ENCODE data around the gene FRY. TPM values are rescaled to one million over a fixed set of nuclear protein-coding genes. Genes with fewer than 3 reads are reported as not detected.
"Not testable (repeated sequence)": the region's sequence is repeated elsewhere in the genome, so short reads cannot be mapped to it uniquely, and the experiment has no call there.

The FRY gene
- total and polyA plus RNA-seq, 8 donors, result 5.6 to 27.9 (median 21.1) TPM

DNA sequence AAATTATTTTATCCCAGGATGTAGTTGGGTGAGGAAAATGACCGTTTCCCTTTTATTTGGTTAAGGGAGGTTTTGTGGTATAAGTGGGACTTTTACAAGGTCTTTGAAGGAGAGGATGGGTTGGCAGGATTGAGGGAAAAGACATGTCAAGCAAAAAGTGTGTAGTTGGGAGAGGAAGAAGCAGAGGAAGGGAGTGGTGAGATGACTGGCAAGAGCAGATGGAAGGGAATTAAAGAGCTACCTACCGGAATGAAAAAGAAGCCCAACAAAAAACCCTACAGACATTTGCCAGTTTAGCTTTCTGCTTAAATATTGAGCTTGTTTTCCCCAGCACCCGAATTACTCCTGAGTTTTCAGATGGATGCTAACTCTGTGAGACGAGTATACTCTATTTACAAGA is 19.6 kb downstream of the FRY start:
- Histone ChIP-seq H3K36me3 (no peaks in the 10 kb centered on the region), H3K4me1 (peaks cover under 1 to 20% (median 18%) of the 10 kb centered on the region in 3 donors), H3K4me3 (no peak overlapping the region), H3K9me3 (no peaks in the 10 kb centered on the region), H3K27me3 (no peaks in the 10 kb centered on the region), H3K27ac (no peak overlapping the region)
- ATAC-seq (no peak), FAIRE-seq (no peak), DNase-seq (no peak)
- no peak for TF ChIP-seq CTCF (IDR thresholded peaks at IDR 0.05)
- WGBS, 2 donors, result 78 to 85% methylated on average over 4 of the region's 4 CpGs
- intact Hi-C loops (cut with DNase I), result no loop called here

DNA sequence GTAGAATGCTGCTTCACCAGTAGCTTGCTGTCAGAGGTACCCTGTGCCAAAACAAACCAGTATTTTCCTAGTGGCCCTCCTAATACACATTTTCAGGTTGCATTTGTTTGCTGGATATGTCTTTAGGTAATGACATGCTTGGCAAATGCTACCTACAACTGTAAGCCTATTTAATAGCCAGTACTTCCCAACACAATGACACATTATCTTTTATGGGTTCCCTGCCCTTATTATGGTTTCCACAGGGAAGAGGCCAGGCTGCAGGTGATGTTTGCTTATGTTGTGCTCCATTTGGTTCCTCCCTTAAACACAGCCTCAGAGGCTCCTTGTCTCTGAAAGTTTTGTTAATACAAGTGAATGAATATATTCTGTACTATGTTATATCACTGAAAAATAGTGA is 24.7 kb downstream of the FRY start:
- no peaks in the 10 kb centered on the region for H3K36me3 ChIP-seq
- H3K4me1 ChIP-seq, result peaks cover 0 to 12% (median 6%) of the 10 kb centered on the region in 3 donors
- no peak overlapping the region for H3K27ac ChIP-seq
- H3K27me3 ChIP-seq, result no peaks in the 10 kb centered on the region
- no peak for TF ChIP-seq CTCF (IDR thresholded peaks at IDR 0.05)
- no peak overlapping the region for H3K4me3 ChIP-seq
- no peak for DNase-seq
- no peaks in the 10 kb centered on the region for H3K9me3 ChIP-seq
- ATAC-seq, result peak in 2 of 4 donors; percentile 34 to 48
- no peak for FAIRE-seq
- intact Hi-C loops (cut with DNase I), result no loop called here

GRCh38 chr13:32057325-32057724 is 25.8 kb downstream of the FRY start:
- intact Hi-C loops (cut with DNase I); FAIRE-seq; H3K9me3 ChIP-seq; H3K27ac ChIP-seq; H3K27me3 ChIP-seq; DNase-seq; H3K36me3 ChIP-seq; H3K4me3 ChIP-seq: not testable (repeated sequence)
- 93 to 96% methylated on average over 6 of the region's 6 CpGs for WGBS, 2 donors
- ATAC-seq, result peak in 1 of 4 donors; percentile 58
- peaks cover 0 to 12% (median 6%) of the 10 kb centered on the region in 3 donors for H3K4me1 ChIP-seq

- peaks cover 0 to 12% (median 6%) of the 10 kb centered on the region in 3 donors for H3K4me1 ChIP-seq
- no peak overlapping the region for H3K27ac ChIP-seq
- no peaks in the 10 kb centered on the region for H3K36me3 ChIP-seq
- ATAC-seq, result no peak
- no peak for FAIRE-seq
- WGBS, 2 donors, result 93 to 98% methylated on average over 2 of the region's 2 CpGs
- H3K9me3 ChIP-seq, result no peaks in the 10 kb centered on the region
- no peak for DNase-seq
- no peaks in the 10 kb centered on the region for H3K27me3 ChIP-seq
- TF ChIP-seq CTCF (IDR thresholded peaks at IDR 0.05), result no peak
- intact Hi-C loops (cut with DNase I), result no loop called here
- H3K4me3 ChIP-seq, result no peak overlapping the region
These were observed 28.0 kb downstream of the FRY start for GRCh38 chr13:32059511-32059984.

- Histone ChIP-seq H3K27me3 (no peaks in the 10 kb centered on the region), H3K36me3 (no peaks in the 10 kb centered on the region), H3K9me3 (no peaks in the 10 kb centered on the region), H3K4me1 (peaks cover 0 to 12% (median 6%) of the 10 kb centered on the region in 3 donors), H3K4me3 (no peak overlapping the region), H3K27ac (no peak overlapping the region)
- intact Hi-C loops (cut with DNase I), result no loop called here
- no peak for TF ChIP-seq CTCF (IDR thresholded peaks at IDR 0.05)
- ATAC-seq (peak in 3 of 4 donors; percentile 36 to 39 (median 37)), DNase-seq (no peak), FAIRE-seq (no peak)
- 66 to 69% methylated on average over 5 of the region's 5 CpGs for WGBS, 2 donors
These were observed 28.9 kb downstream of the FRY start for GRCh38 chr13:32060401-32060878.
